BJ (cell line): ENCODE data around the gene TMEM266. TPM values are rescaled to one million over a fixed set of nuclear protein-coding genes. Genes with fewer than 3 reads are reported as not detected.

Experiments
- CTCF ChIA-PET: fragments of 350-600 bp; formaldehyde crosslinking; extraction: SDS; loops from one replicate; lab custom pipeline; 2021; ENCODE audit warnings: antibody characterized with exemption, inconsistent platforms; lab: Yijun Ruan, JAX
- POLR2A ChIA-PET: fragments of 300-600 bp; sonication (Branson Sonifier 250); formaldehyde crosslinking; extraction: SDS; loops from one replicate; lab custom pipeline; 2021; ENCODE audit warnings: antibody characterized with exemption; lab: Charles Lee
- DNase-seq: peaks from one replicate; pipeline ENCODE4 v3.0.0-alpha.2; 2011; ENCODE audit warnings: low read depth
- H3K27me3 ChIP-seq: 2 replicates; pipeline ENCODE4 v1.6.0; 2011; ENCODE audit warnings: low read length; ENCODE audit not compliant: control insufficient read depth, insufficient read depth
- H3K36me3 ChIP-seq: 2 replicates; pipeline ENCODE4 v1.5.1; 2011; ENCODE audit warnings: low read length; ENCODE audit not compliant: control insufficient read depth, insufficient read depth
- H3K4me3 ChIP-seq: 2 replicates; pipeline ENCODE4 v1.5.1; 2011; ENCODE audit warnings: low read depth, mild to moderate bottlenecking, control low read depth, low read length
- CTCF ChIP-seq: IDR thresholded peaks from 2 replicates; pipeline ENCODE4 v1.5.1; 2011; ENCODE audit warnings: low read depth, mild to moderate bottlenecking, control low read depth, inconsistent platforms, low read length, moderate library complexity; ENCODE audit not compliant: insufficient read depth
- polyA plus RNA-seq: library from polyadenylated mRNA; depleted of rRNA; stranded (reverse); fragments of >200 nt; gene quantifications from 2 replicates; pipeline ENCODE4 v1.2.3, GENCODE V29; 2011

TMEM266 gene
- polyA plus RNA-seq, 1 experiment = 0.18 TPM

GRCh38 chr15:76123031-76123430 lies 63.2 kb downstream of the TMEM266 start:
- ChIA-PET CTCF (interaction anchor here (1.4 to 3.0 kb wide), 4 partner anchors 11 to 27 kb away, joined by 3 to 18 read pairs (median 4); no protein-coding TSS in a partner anchor), POLR2A (no interaction called here)

GRCh38 chr15:76127169-76127568 lies 67.4 kb downstream of the TMEM266 start:
- Histone ChIP-seq H3K4me3 (no peak overlapping the region), H3K27me3 (no peaks in the 10 kb centered on the region; the same call in none of the 2 replicates), H3K36me3 (no peaks in the 10 kb centered on the region)
- ChIA-PET POLR2A (no interaction called here), CTCF (interaction anchor here (2.6 kb wide), 1 partner anchor 12 kb away, joined by 18 read pairs; no protein-coding TSS in a partner anchor)
- no peak for DNase-seq
- TF ChIP-seq CTCF = no peak

More at GRCh38 chr15:76123031-76123430, 63.2 kb downstream of the TMEM266 start:
- Histone ChIP-seq H3K36me3 (no peaks in the 10 kb centered on the region), H3K27me3 (peaks cover 4% of the 10 kb centered on the region), H3K4me3 (no peak overlapping the region)
- no peak for TF ChIP-seq CTCF
- DNase-seq = no peak

DNA sequence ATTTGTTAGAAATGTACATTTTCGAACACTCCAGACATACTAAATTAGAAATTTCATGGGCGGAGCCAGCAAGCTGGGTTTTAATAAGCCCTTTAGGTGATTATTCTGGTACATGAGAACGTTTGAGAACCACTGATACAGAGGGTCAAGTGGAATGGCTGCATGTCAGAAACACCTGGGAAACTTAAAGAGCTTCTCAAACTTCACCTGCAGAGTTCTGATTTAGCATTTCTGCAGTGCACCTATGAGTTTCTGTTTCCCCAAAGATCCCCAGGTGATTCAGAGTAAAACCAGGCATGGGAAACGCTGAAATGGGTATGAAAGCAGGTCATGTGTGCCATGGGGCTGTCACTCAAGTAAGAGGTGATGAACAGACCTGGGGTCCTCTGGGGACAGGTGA lies 68.1 kb downstream of the TMEM266 start:
- CTCF ChIA-PET = interaction anchor here (0.6 to 2.6 kb wide), 3 partner anchors 11 to 20 kb away, joined by 3 to 18 read pairs (median 4); no protein-coding TSS in a partner anchor
- POLR2A ChIA-PET = no interaction called here

GRCh38 chr15:76134537-76134936 lies 74.8 kb downstream of the TMEM266 start:
- Histone ChIP-seq H3K36me3 (no peaks in the 10 kb centered on the region), H3K4me3 (no peak overlapping the region), H3K27me3 (peaks cover 3% of the 10 kb centered on the region; the same call in 1 of the 2 replicates)
- ChIA-PET POLR2A (no interaction called here), CTCF (interaction anchor here (1.3 to 10.0 kb wide), 2 partner anchors 11 to 15 kb away, joined by 4 to 127 read pairs; no protein-coding TSS in a partner anchor)
- TF ChIP-seq CTCF = no peak
- DNase-seq = no peak

More for the DNA sequence above, 68.1 kb downstream of the TMEM266 start:
- no peak for TF ChIP-seq CTCF
- Histone ChIP-seq H3K4me3 (no peak overlapping the region), H3K36me3 (no peaks in the 10 kb centered on the region), H3K27me3 (no peaks in the 10 kb centered on the region; the same call in none of the 2 replicates)
- no peak for DNase-seq

DNA sequence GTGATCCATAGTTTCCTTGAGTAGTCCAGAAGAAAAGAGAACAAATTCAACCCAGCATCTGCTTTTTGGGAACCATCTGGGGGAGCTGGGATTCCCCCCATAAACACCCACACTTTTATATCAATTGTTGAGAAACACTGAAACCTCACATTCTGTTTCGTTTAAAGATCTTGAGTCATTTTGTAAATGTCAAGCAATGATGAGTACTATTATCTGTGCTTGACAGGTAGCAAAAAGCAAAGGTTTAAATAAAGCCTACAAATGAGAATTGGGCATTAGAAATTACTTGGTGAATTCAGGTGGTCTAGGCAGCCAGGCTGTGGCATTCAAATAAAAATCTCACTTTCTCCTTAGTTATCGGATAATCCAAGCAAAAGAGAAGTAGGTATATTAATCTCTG lies 75.7 kb downstream of the TMEM266 start:
- Histone ChIP-seq H3K36me3 (no peaks in the 10 kb centered on the region), H3K27me3 (peaks cover 3% of the 10 kb centered on the region; the same call in 1 of the 2 replicates), H3K4me3 (no peak overlapping the region)
- ChIA-PET POLR2A (no interaction called here), CTCF (interaction anchor here (1.3 to 10.0 kb wide), 2 partner anchors 12 to 14 kb away, joined by 4 to 127 read pairs; no protein-coding TSS in a partner anchor)
- no peak for DNase-seq
- TF ChIP-seq CTCF = no peak
